Body of pancreas (tissue), 4 donors: ENCODE data around the gene DLEC1. TPM values are rescaled to one million over a fixed set of nuclear protein-coding genes. Genes with fewer than 3 reads are reported as not detected.
"Not testable (repeated sequence)": the region's sequence is repeated elsewhere in the genome, so short reads cannot be mapped to it uniquely, and the experiment has no call there.

Source experiments
- ATAC-seq: fragments of 150-250 bp; one replicate; pipeline ENCODE4 v1.9.1; 2016
- DNase-seq, 4 donors: peaks; one replicate each; pipeline ENCODE4 v3.0.0-alpha.2; 2019
- H3K27ac ChIP-seq, 4 donors: fragments of 200-600 bp; sonication (generic); 1 replicate in 3 of 4; 2 replicates in 1 of 4; pipeline versions ENCODE4 v1.5.1 to v1.6.1; 2016 to 2019; ENCODE audit warnings: mild to moderate bottlenecking in 1 of 4, mixed read lengths in 1 of 4, moderate library complexity in 1 of 4
- H3K27me3 ChIP-seq, 2 donors: fragments of 200-600 bp; sonication (generic); one replicate each; pipeline ENCODE4 v1.6.0; 2016; ENCODE audit warnings: mild to moderate bottlenecking in 1 of 2
- H3K36me3 ChIP-seq, 2 donors: fragments of 200-600 bp; sonication (generic); replicated peaks in 1 of 2; 2 replicates each; pipeline ENCODE4 v1.5.1; 2016; ENCODE audit warnings: low read depth in 2 of 2; ENCODE audit not compliant: insufficient read depth in 1 of 2
- H3K4me1 ChIP-seq: fragments of 200-600 bp; sonication (generic); one replicate; pipeline ENCODE4 v1.6.0; 2016
- H3K4me3 ChIP-seq, 2 donors: fragments of 200-600 bp; sonication (generic); 1 replicate in 1 of 2; 2 replicates in 1 of 2; pipeline ENCODE4 v1.5.1; 2016 to 2019
- H3K9me3 ChIP-seq, 3 donors: fragments of 200-600 bp; sonication (generic); 1 replicate in 2 of 3; 2 replicates in 1 of 3; pipeline ENCODE4 v1.5.1; 2016
- POLR2A ChIP-seq, 3 donors: fragments of 450-650 bp; IDR thresholded peaks; one replicate each; pipeline ENCODE4 v1.6.1; 2016; ENCODE audit warnings: antibody characterized with exemption in 3 of 3, mild to moderate bottlenecking in 2 of 3
- WGBS, 2 donors: methylation state at CpG; one replicate each; pipeline ENCODE4 v1.1.5; 2017; 5-methylcytosine and 5-hydroxymethylcytosine counted together
- intact Hi-C: fragments of 100-400 bp; cut with DNase I; formaldehyde crosslinking; loops from one replicate; pipeline ENCODE4 v1.15.1; 2023
- total RNA-seq, 2 donors: library from RNA; depleted of rRNA; stranded (reverse); fragments of >200 nt; gene quantifications; one replicate each; pipeline ENCODE4 v1.1.0, GENCODE V29; 2016
- TF ChIP-seq, protein P1 (sequence below), 7 experiments: fragments of 450-650 bp in 4 of 7; fragments of 200-600 bp in 3 of 7; sonication (generic) in 3 of 7; IDR thresholded peaks; one replicate each; pipeline ENCODE4 v1.5.1; 2016 to 2019; ENCODE audit warnings: antibody characterized with exemption in 7 of 7

The DLEC1 gene
- total RNA-seq, 2 donors from 2014 or later = 0.78 to 1.3 TPM

DNA sequence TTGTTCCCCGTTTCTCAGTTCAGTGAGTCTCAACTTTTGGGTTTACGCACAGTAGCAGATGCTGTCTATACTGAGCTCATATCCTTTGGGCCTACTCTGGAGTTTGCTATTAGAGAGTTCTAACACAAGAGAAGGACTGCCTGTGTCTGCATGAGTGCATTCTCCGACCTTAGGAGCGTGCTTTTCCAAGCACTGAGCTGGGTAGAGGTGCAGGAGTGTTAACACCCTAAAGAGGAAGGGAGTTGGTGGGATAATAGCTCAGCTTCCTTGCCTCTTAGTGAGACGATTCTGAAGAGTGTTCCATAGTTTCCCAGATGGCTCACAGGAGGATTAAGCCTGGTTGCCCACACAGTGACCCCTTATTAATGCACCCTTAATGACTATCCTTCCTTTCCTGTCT lies 119.5 kb downstream of the DLEC1 start:
- Histone ChIP-seq H3K27me3 (no peaks in the 10 kb centered on the region), H3K9me3 (no peaks in the 10 kb centered on the region), H3K4me3 (no peak overlapping the region), H3K27ac (no peak overlapping the region), H3K36me3 (no peaks in the 10 kb centered on the region), H3K4me1 (no peaks in the 10 kb centered on the region)
- no peak for ATAC-seq
- TF ChIP-seq, protein P1, sequence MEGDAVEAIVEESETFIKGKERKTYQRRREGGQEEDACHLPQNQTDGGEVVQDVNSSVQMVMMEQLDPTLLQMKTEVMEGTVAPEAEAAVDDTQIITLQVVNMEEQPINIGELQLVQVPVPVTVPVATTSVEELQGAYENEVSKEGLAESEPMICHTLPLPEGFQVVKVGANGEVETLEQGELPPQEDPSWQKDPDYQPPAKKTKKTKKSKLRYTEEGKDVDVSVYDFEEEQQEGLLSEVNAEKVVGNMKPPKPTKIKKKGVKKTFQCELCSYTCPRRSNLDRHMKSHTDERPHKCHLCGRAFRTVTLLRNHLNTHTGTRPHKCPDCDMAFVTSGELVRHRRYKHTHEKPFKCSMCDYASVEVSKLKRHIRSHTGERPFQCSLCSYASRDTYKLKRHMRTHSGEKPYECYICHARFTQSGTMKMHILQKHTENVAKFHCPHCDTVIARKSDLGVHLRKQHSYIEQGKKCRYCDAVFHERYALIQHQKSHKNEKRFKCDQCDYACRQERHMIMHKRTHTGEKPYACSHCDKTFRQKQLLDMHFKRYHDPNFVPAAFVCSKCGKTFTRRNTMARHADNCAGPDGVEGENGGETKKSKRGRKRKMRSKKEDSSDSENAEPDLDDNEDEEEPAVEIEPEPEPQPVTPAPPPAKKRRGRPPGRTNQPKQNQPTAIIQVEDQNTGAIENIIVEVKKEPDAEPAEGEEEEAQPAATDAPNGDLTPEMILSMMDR (IDR thresholded peaks at IDR 0.05) = no peak
- TF ChIP-seq POLR2A (IDR thresholded peaks at IDR 0.05) = no peak
- WGBS, 2 donors = 71 to 75% methylated on average over 5 of the region's 5 CpGs
- DNase-seq = no peak
- intact Hi-C loops = no loop called here

DNA sequence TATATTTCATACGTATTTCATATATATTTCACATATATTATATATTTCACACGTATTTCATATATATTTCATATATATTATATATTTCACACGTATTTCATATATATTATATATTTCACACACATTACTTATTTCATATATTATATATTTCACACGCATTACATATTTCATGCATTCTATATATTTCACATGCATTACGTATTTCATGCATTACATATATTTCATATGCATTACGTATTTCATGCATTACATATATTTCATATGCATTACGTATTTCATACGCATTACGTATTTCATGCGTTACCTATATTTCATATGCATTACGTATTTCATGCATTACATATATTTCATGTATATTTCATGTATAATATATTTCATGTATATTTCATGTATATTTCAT lies 121.7 kb downstream of the DLEC1 start:
- 87 to 88% methylated on average over 11 of the region's 11 CpGs for WGBS, 2 donors
- not testable (repeated sequence) for ATAC-seq, DNase-seq

DNA sequence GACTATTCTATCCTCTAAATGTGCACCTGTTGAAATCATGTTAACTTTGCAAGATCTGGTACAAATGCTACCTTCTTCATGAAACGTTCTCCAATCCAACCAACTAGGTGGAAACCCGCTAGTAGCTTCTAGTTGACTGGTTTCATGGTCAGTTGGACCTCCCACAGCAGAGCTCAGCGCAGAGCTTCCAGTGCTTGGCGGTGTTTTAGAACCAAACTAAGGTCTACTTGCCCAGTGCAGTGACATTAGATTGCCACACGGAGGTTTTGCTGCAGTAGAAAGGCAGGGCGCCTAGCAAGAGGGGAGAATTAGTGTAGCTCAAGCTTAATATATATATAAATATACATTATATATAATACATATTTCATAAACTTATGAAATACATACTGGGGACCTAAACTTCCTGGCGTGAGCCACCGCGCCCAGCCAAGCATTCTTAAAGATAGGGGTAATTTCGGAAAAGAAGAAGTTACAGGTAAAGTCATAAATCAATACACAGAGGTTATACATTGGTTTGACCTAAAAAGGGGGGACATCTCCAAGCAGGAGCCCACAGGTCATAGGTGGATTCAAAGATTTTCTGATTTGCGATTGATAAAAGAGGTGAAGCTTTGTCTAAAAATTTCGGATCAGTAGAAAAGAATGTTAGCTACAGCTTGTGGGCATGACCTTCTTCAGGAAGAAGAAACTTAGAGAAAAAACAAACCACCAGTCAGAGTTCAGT lies 124.3 kb downstream of the DLEC1 start:
- intact Hi-C loops = no loop called here
- 88 to 91% methylated on average over 12 of the region's 12 CpGs for WGBS, 2 donors
- H3K4me3 ChIP-seq = no peak overlapping the region
- DNase-seq (no peak), ATAC-seq (no peak)
- H3K27me3 ChIP-seq = no peaks in the 10 kb centered on the region
- H3K27ac ChIP-seq = peak overlapping the region in 3 of 4 donors; percentile 92 to 99 (median 96)
- no peaks in the 10 kb centered on the region for H3K9me3 ChIP-seq
- peaks cover 26% of the 10 kb centered on the region for H3K4me1 ChIP-seq
- H3K36me3 ChIP-seq = no peaks in the 10 kb centered on the region
- TF ChIP-seq, protein P1 (IDR thresholded peaks at IDR 0.05) = no peak
- TF ChIP-seq POLR2A (IDR thresholded peaks at IDR 0.05) = no peak

More for the DNA sequence above, 121.7 kb downstream of the DLEC1 start:
- H3K27me3 ChIP-seq, H3K9me3 ChIP-seq, intact Hi-C loops, H3K27ac ChIP-seq, H3K4me1 ChIP-seq, H3K36me3 ChIP-seq, H3K4me3 ChIP-seq: not testable (repeated sequence)

DNA sequence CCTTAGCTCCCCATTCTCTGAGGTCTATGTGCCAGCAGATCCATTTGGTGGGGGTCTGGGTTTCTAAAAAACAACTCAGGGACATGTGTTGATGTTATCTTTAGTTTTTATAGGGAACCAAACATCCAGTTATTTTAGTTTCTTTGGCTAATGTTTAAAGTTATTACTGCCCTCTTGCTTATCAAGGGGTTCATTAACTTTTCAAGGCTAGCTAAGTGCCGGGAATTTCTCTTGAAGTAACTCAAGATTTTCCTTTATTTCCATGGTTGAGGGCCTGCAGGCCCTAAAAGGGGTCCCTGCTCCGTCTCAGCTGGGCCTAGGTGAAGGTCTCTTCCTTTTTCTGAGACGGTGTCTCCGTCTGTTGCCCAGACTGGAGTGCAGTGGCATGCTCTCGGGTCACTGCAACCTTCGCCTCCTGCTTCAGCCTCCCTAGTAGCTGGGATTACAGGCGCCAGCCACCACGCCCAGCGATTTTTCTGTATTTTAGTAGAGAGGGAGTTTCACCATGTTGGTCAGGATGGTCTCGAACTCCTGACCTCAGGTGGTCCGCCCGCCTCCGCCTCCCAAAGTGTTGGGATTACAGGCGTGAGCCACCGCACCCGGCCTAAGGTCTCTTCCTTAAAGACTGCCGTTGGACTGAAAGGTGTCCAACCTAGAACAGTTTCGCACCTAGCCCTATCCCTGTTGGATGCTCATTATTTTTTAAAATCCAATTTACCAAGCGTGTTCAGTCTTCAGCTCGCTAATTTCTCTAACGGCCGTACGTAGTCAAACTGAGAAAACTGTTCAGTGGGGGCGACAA lies 125.0 kb downstream of the DLEC1 start:
- ATAC-seq (no peak), DNase-seq (peak in 2 of 4 donors; percentile 18 to 29)
- Histone ChIP-seq H3K27ac (peak overlapping the region; percentile 87 to 99 (median 94)), H3K9me3 (no peaks in the 10 kb centered on the region), H3K27me3 (no peaks in the 10 kb centered on the region), H3K4me1 (peaks cover 26% of the 10 kb centered on the region), H3K4me3 (peak overlapping the region; percentile 16 to 43), H3K36me3 (no peaks in the 10 kb centered on the region)
- TF ChIP-seq POLR2A (IDR thresholded peaks at IDR 0.05) = no peak
- TF ChIP-seq, protein P1 (IDR thresholded peaks at IDR 0.05) = no peak
- intact Hi-C loops = no loop called here
- 63 to 66% methylated on average over 24 of the region's 24 CpGs for WGBS, 2 donors

DNA sequence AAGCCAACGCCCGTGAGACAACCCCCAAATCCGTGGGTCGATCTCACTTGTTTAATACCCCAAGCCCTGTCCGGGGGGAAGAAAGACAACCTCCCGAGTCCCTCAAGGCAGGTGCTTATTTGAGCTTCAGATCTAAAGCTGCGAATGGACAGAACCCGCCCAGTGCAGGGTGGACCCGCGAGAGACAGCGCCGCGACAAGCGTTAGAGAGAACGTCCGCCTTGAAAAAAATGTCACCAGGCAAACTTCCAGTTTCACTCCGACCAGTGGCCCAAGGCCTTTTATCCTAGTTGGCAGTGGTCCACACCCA lies 125.6 kb downstream of the DLEC1 start:
- Histone ChIP-seq H3K4me3 (peak overlapping the region; percentile 16 to 43), H3K9me3 (no peaks in the 10 kb centered on the region), H3K36me3 (no peaks in the 10 kb centered on the region), H3K27me3 (no peaks in the 10 kb centered on the region), H3K4me1 (peaks cover 26% of the 10 kb centered on the region), H3K27ac (peak overlapping the region; percentile 87 to 99 (median 94))
- 0% methylated on average over 15 to 17 of the region's 17 CpGs for WGBS, 2 donors
- DNase-seq (no peak), ATAC-seq (no peak)
- intact Hi-C loops = no loop called here
- TF ChIP-seq POLR2A (IDR thresholded peaks at IDR 0.05) = peak; percentile 10 to 49 (median 18)
- TF ChIP-seq, protein P1 (IDR thresholded peaks at IDR 0.05) = peak in 1 of 7 experiments; percentile 8
